CD4-positive, alpha-beta T cell (primary cell): ENCODE data around the gene CES5A. TPM values are rescaled to one million over a fixed set of nuclear protein-coding genes. Genes with fewer than 3 reads are reported as not detected.
"Not testable (repeated sequence)": the region's sequence is repeated elsewhere in the genome, so short reads cannot be mapped to it uniquely, and the experiment has no call there.

Source experiments
- ATAC-seq: fragments of 200-7000 bp; cut with Tn5 transposase; one replicate; pipeline ENCODE4 v1.10.0; 2022; ENCODE audit warnings: mild to moderate bottlenecking; ENCODE audit not compliant: poor library complexity
- CTCF ChIA-PET: fragments of 350-600 bp; sonication (Branson Sonifier 250); formaldehyde crosslinking; loops from one replicate; lab custom pipeline; 2021; ENCODE audit warnings: antibody characterized with exemption, inconsistent platforms; lab: Charles Lee
- POLR2A ChIA-PET: fragments of 350-600 bp; sonication (Branson Sonifier 250); formaldehyde crosslinking; loops from one replicate; lab custom pipeline; 2021; ENCODE audit warnings: antibody characterized with exemption, inconsistent platforms; lab: Charles Lee
- DNase-seq, 14 experiments: peaks; one replicate each; pipeline ENCODE4 v3.0.0-alpha.2; 2013 to 2020; ENCODE audit warnings: mixed read lengths in 2 of 14
- H3K27ac ChIP-seq, 2 donors: one replicate each; pipeline versions ENCODE4 v1.5.1 to v1.7.0; 2013; ENCODE audit warnings: low read length in 2 of 2, low read depth in 1 of 2, mild to moderate bottlenecking in 1 of 2
- H3K27me3 ChIP-seq, 2 experiments: 1 replicate in 1 of 2; 2 replicates in 1 of 2; pipeline versions ENCODE4 v1.6.1 to v1.7.0; 2013; ENCODE audit warnings: low read length in 2 of 2, control low read depth in 1 of 2, mild to moderate bottlenecking in 1 of 2, moderate library complexity in 1 of 2; ENCODE audit not compliant: insufficient read depth in 2 of 2, control insufficient read depth in 1 of 2
- H3K36me3 ChIP-seq: one replicate; pipeline ENCODE4 v1.6.1; 2013; ENCODE audit warnings: low read length, control low read depth; ENCODE audit not compliant: insufficient read depth
- H3K4me1 ChIP-seq: one replicate; pipeline ENCODE4 v1.6.1; 2013; ENCODE audit warnings: low read length, control low read depth; ENCODE audit not compliant: insufficient read depth
- H3K4me3 ChIP-seq: one replicate; pipeline ENCODE4 v1.5.1; 2013; ENCODE audit warnings: mild to moderate bottlenecking, low read length, moderate library complexity
- H3K9me3 ChIP-seq, 2 experiments: 1 replicate in 1 of 2; 2 replicates in 1 of 2; pipeline versions ENCODE4 v1.6.1 to v1.7.0; 2013; ENCODE audit warnings: low read length in 2 of 2, mild to moderate bottlenecking in 2 of 2, control low read depth in 1 of 2, moderate library complexity in 1 of 2; ENCODE audit not compliant: control insufficient read depth in 1 of 2, insufficient read depth in 1 of 2
- H3K27ac Mint-ChIP-seq: one replicate; pipeline ENCODE4 v1.8.0; 2020; ENCODE audit warnings: mixed read lengths
- H3K27me3 Mint-ChIP-seq: one replicate; pipeline ENCODE4 v1.8.0; 2021; ENCODE audit warnings: mixed read lengths
- H3K36me3 Mint-ChIP-seq: one replicate; pipeline ENCODE4 v1.8.0; 2021; ENCODE audit warnings: low read depth, mixed read lengths
- H3K4me1 Mint-ChIP-seq: one replicate; pipeline ENCODE4 v1.8.0; 2021; ENCODE audit warnings: low read depth, mixed read lengths
- H3K4me3 Mint-ChIP-seq: one replicate; pipeline ENCODE4 v1.8.0; 2020; ENCODE audit warnings: mild to moderate bottlenecking, mixed read lengths
- H3K9me3 Mint-ChIP-seq: one replicate; pipeline ENCODE4 v1.8.0; 2020; ENCODE audit warnings: mixed read lengths
- CTCF ChIP-seq: fragments of 200-600 bp; IDR thresholded peaks from one replicate; pipeline ENCODE4 v1.8.0; 2022; ENCODE audit warnings: antibody characterized with exemption, mild to moderate bottlenecking
- intact Hi-C, 2 experiments: fragments of 100-400 bp; cut with DNase I in 1 of 2; cut with micrococcal nuclease in 1 of 2; formaldehyde crosslinking; loops; one replicate each; pipeline versions ENCODE4 v1.15.1 to v1.9.0; 2023 to 2025; cut with DNase I, micrococcal nuclease
- total RNA-seq, 174 experiments: library from RNA in 2 of 174; stranded (reverse) in 2 of 174; gene quantifications; one replicate each; pipeline ENCODE4 v1.2.3 and lab custom pipeline; 2021 to 2026

CES5A gene
- total RNA-seq, 2 experiments from 2014 or later = not detected

- Histone ChIP-seq H3K27ac (no peak overlapping the region), H3K4me1 (no peaks in the 10 kb centered on the region), H3K4me3 (no peak overlapping the region), H3K9me3 (no peaks in the 10 kb centered on the region), H3K36me3 (no peaks in the 10 kb centered on the region), H3K27me3 (peaks cover 0 to 18% of the 10 kb centered on the region in 2 experiments)
- Mint-ChIP-seq H3K4me3 (no peak overlapping the region), H3K27ac (no peak overlapping the region), H3K9me3 (no peaks in the 10 kb centered on the region), H3K27me3 (peaks cover 24% of the 10 kb centered on the region), H3K4me1 (no peaks in the 10 kb centered on the region), H3K36me3 (no peaks in the 10 kb centered on the region)
- ATAC-seq = no peak
- CTCF ChIA-PET = no interaction called here
- POLR2A ChIA-PET = no interaction called here
- no peak for DNase-seq
- intact Hi-C loops = no loop called here
- no peak for TF ChIP-seq CTCF
These were observed 65.8 kb downstream of the CES5A start for GRCh38 chr16:55809386-55809785.

GRCh38 chr16:55808286-55808685 is 66.9 kb downstream of the CES5A start:
- peaks cover 0 to 18% of the 10 kb centered on the region in 2 experiments for H3K27me3 ChIP-seq
- H3K4me1 ChIP-seq, ATAC-seq, H3K9me3 Mint-ChIP-seq, CTCF ChIA-PET, H3K36me3 Mint-ChIP-seq, H3K9me3 ChIP-seq, POLR2A ChIA-PET, DNase-seq, H3K4me3 Mint-ChIP-seq, H3K27ac Mint-ChIP-seq, H3K4me3 ChIP-seq, H3K4me1 Mint-ChIP-seq, H3K36me3 ChIP-seq, H3K27ac ChIP-seq, intact Hi-C loops: not testable (repeated sequence)
- H3K27me3 Mint-ChIP-seq = peaks cover 19% of the 10 kb centered on the region

- H3K27me3 Mint-ChIP-seq, CTCF ChIA-PET, DNase-seq, H3K4me1 Mint-ChIP-seq, intact Hi-C loops, H3K27me3 ChIP-seq, H3K9me3 ChIP-seq, ATAC-seq, H3K36me3 ChIP-seq, H3K9me3 Mint-ChIP-seq, H3K27ac Mint-ChIP-seq, H3K4me3 Mint-ChIP-seq, H3K36me3 Mint-ChIP-seq, H3K4me1 ChIP-seq, POLR2A ChIA-PET, H3K4me3 ChIP-seq, H3K27ac ChIP-seq: not testable (repeated sequence)
These were observed 70.1 kb downstream of the CES5A start for GRCh38 chr16:55805104-55805503.

GRCh38 chr16:55803681-55804080 is 71.5 kb downstream of the CES5A start:
- H3K4me3 ChIP-seq, H3K27ac Mint-ChIP-seq, H3K4me3 Mint-ChIP-seq, H3K9me3 ChIP-seq, H3K36me3 ChIP-seq, H3K4me1 ChIP-seq, CTCF ChIA-PET, H3K27ac ChIP-seq, H3K9me3 Mint-ChIP-seq, H3K4me1 Mint-ChIP-seq, H3K27me3 ChIP-seq, intact Hi-C loops, DNase-seq, POLR2A ChIA-PET, H3K27me3 Mint-ChIP-seq, H3K36me3 Mint-ChIP-seq: not testable (repeated sequence)
- ATAC-seq = peak; percentile 74

Other genes starting within 250 kb of the CES5A start
- not detected for gene SLC6A2, start 219.4 kb downstream of the CES5A start, total RNA-seq
- gene CES1, start 42.3 kb downstream of the CES5A start, total RNA-seq = under 1 TPM; 0.22 to 0.81 TPM